Measurements from ENCODE around the gene OSTM1.
A peak's percentile ranks its signal among the peaks of the same experiment; 100 is the strongest.

The OSTM1 gene

DNA sequence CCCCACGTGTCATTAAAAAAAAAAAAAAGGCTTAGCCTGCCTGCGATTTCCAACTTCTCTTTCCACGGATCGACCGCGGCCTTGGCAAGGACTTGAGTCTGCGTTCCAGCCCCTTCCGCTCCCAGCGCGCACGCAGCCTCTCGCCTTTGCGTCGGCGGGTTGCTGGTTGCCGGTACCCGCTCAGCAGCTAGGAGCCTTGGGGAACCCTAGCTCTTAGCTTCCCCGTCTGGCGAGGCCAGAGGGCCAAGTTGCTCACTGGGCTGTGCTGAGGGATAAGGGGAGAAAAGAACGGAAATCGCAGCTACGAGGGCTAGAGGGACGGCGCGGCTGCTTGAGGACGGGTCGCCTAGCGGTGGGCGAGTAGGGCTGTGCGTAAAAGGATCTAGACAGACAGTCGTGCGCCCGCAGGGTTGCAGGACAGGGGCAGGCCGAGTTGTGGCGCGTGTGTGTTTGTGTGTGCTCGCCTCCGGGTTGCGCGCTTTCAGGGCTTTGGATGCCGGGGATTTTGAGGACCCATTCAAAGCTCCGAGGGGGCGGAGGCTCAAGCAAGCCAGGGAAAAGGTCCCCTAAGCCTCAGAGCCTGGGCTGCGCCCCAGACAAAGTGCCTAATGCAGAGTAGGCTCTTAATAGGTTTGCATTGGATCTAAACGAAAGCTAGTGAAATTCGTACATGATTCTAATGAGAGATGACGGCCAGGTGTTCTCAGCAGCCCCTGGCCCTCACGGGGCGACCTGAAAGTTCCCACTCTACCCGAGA lies 40.5 kb upstream of the OSTM1 start:
- DNase-seq (ENCODE audit: low spot score): no peak
- in situ Hi-C loops (cut with MboI; ENCODE audit: low pct_unique_long_range_greater_than_20kb, low sequenced_read_pairs, unreplicated experiment): loop anchor here (5.0 to 25.0 kb wide), 2 partner anchors 47 to 372 kb away; no protein-coding TSS in a partner anchor
- TF ChIP-seq, protein P1, sequence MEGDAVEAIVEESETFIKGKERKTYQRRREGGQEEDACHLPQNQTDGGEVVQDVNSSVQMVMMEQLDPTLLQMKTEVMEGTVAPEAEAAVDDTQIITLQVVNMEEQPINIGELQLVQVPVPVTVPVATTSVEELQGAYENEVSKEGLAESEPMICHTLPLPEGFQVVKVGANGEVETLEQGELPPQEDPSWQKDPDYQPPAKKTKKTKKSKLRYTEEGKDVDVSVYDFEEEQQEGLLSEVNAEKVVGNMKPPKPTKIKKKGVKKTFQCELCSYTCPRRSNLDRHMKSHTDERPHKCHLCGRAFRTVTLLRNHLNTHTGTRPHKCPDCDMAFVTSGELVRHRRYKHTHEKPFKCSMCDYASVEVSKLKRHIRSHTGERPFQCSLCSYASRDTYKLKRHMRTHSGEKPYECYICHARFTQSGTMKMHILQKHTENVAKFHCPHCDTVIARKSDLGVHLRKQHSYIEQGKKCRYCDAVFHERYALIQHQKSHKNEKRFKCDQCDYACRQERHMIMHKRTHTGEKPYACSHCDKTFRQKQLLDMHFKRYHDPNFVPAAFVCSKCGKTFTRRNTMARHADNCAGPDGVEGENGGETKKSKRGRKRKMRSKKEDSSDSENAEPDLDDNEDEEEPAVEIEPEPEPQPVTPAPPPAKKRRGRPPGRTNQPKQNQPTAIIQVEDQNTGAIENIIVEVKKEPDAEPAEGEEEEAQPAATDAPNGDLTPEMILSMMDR (IDR thresholded peaks at IDR 0.05; ENCODE audit: extremely low read depth, insufficient read depth, missing control alignments): no peak

DNA sequence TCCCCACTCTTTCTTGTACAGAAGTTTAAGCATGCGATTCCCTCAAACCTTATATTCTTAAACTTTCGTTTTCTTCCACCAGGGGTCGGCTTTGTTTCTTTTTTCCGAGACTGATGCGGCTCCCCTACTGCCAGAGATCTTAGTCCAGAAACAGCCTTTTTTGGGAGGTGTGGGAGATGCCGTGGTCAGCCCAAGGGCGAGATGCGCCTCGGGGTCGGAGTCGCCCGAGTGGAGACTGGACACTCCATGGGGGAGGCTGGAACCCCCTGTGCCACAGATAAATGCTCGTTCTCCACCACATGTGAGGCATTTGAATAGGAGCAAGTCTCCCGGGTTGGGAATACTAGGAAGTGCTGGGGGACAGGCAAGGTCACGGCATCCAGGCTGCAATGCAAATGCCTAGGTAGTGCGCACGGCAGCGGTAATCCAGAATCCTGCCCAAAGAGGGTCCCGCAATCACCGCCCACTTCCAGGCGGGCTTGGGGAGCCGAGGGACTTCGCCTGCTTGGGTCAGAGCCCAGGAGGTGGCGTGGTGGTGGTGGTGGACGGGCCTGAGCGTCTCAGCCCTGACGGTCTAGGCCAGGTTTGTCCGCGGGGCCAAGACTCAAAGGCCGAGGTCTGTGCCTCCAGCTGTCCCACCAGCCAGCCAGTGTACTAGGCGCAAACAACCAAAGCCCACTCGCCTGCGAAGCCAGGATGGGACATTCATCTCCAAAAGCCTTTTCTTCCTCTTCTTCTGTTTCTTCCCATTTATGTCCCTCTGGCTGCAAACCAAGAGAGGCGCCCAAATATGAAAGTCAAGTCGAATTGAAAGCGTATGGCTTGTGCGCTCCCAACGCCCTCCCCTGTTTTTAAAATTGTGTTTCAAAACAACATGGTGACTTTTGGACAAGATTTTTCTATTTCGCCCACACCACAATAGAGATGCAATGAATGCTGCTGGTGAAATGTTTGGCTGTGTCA lies 39.3 kb upstream of the OSTM1 start:
- TF ChIP-seq, protein P1 (IDR thresholded peaks at IDR 0.05; ENCODE audit: extremely low read depth, insufficient read depth, missing control alignments): peak; percentile 47
- DNase-seq (ENCODE audit: low spot score): peak; percentile 61
- in situ Hi-C loops (cut with MboI; ENCODE audit: low pct_unique_long_range_greater_than_20kb, low sequenced_read_pairs, unreplicated experiment): loop anchor here (25.0 kb wide), 1 partner anchor 373 kb away; no protein-coding TSS in a partner anchor

DNA sequence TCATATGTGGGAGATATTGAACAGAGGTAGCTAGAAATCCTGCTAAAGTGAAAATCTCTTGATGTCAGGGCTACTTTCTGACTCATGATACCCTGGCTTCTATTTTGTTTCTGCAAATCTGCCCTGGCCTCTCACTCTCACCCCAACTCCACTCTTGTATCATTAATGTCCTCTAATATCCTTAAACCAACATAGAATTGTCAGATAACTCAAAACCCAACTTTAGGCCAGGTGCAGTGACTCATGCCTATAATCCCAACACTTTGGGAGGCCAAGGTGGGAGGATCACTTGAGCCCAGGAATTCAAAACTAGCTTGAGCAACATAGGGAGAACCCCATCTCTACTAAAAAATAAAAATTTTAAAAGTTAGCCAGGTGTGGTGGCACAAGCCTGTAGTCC lies 33.8 kb upstream of the OSTM1 start:
- in situ Hi-C loops (cut with MboI; ENCODE audit: low pct_unique_long_range_greater_than_20kb, low sequenced_read_pairs, unreplicated experiment): loop anchor here (25.0 kb wide), 1 partner anchor 379 kb away; no protein-coding TSS in a partner anchor
- TF ChIP-seq, protein P1 (IDR thresholded peaks at IDR 0.05; ENCODE audit: extremely low read depth, insufficient read depth, missing control alignments): no peak
- no peak for DNase-seq (ENCODE audit: low spot score)

DNA sequence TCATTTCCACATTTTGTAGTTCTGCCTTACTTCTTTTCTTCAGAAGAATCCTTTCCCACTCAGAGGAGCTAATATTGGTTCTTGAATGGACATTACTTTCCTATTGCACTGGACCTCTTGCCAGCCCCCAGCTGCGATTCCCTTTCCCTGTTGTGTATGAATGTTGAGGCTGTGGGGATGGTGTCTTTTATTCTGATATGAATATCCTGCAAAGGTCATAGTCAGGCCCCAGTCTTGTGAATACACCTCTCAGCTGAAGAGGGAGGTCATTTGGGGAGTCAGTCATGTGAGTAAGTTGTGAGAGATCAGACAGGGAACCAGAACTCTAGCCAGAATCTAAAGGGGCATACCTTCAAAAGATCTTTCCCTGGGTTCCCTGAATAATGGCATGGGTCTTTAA lies 32.6 kb upstream of the OSTM1 start:
- DNase-seq (ENCODE audit: low spot score): no peak
- in situ Hi-C loops (cut with MboI; ENCODE audit: low pct_unique_long_range_greater_than_20kb, low sequenced_read_pairs, unreplicated experiment): loop anchor here (25.0 kb wide), 1 partner anchor 380 kb away; no protein-coding TSS in a partner anchor
- TF ChIP-seq, protein P1 (IDR thresholded peaks at IDR 0.05; ENCODE audit: extremely low read depth, insufficient read depth, missing control alignments): no peak

DNA sequence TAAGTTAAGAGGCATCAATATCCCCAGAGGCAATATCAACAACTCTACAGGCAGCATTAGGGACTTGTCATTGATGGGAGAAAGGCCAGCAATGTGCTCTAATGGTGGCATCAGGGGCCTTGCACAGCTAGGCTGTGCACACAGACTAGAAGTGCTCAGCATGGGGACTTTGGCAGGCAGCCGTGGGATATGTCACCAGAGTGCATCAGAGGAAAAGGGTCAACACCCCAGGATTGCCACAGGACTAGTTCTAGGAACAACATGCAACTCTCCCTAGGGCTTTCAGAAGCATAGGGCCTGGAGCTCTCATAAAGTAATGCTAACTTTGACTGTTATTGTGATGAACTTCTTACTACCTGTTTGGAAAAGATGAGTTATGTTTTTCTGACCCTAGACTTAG lies 32.2 kb upstream of the OSTM1 start:
- TF ChIP-seq, protein P1 (IDR thresholded peaks at IDR 0.05; ENCODE audit: extremely low read depth, insufficient read depth, missing control alignments): no peak
- DNase-seq (ENCODE audit: low spot score): no peak
- in situ Hi-C loops (cut with MboI; ENCODE audit: low pct_unique_long_range_greater_than_20kb, low sequenced_read_pairs, unreplicated experiment): loop anchor here (25.0 kb wide), 1 partner anchor 381 kb away; no protein-coding TSS in a partner anchor

DNA sequence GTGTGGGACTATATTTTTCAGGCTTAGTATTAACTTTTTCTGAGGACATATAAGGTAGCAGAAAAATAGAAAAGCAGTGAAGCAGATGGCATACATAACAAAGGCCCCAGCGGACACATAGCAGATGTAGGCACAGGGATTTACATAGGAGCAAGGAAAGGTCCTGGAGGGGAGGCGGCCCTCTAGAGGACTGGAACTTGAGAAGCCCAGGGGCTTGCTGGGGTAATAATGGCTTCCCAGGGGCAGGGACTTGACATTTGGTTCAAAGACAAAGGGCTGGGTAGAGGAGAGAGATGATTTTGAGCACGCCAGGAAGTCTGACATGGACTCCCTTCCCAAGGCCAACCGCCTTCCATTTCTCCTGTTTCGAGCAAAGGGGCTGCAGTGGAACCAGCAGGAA lies 31.7 kb upstream of the OSTM1 start:
- no peak for DNase-seq (ENCODE audit: low spot score)
- TF ChIP-seq, protein P1 (IDR thresholded peaks at IDR 0.05; ENCODE audit: extremely low read depth, insufficient read depth, missing control alignments): no peak
- in situ Hi-C loops (cut with MboI; ENCODE audit: low pct_unique_long_range_greater_than_20kb, low sequenced_read_pairs, unreplicated experiment): loop anchor here (25.0 kb wide), 1 partner anchor 381 kb away; no protein-coding TSS in a partner anchor

Measured in GM13977 (cell line).